Peyer's patch (tissue), 4 donors: Measurements from ENCODE around the gene SYNDIG1.

ENCODE experiments used
- CTCF ChIP-seq, 6 experiments: fragments of 450-650 bp in 4 of 6; fragments of 200-600 bp in 2 of 6; sonication (generic) in 1 of 6; IDR thresholded peaks; one replicate each; pipeline ENCODE4 v1.5.1; 2017 to 2019; ENCODE audit warnings: antibody characterized with exemption in 6 of 6, mild to moderate bottlenecking in 3 of 6, moderate library complexity in 1 of 6
- POLR2A ChIP-seq, 2 donors: fragments of 450-650 bp; IDR thresholded peaks; one replicate each; pipeline ENCODE4 v1.5.1; 2017; ENCODE audit warnings: antibody characterized with exemption in 2 of 2, mild to moderate bottlenecking in 2 of 2, moderate library complexity in 2 of 2

GRCh38 chr20:24632581-24632980 is 163.2 kb downstream of the SYNDIG1 start:
- no peak for TF ChIP-seq CTCF (IDR thresholded peaks at IDR 0.05)
- TF ChIP-seq POLR2A (IDR thresholded peaks at IDR 0.05): no peak
